Stomach (tissue), 4 donors: ENCODE results near the gene DBF4B.

Experiments used
- POLR2A ChIP-seq, 4 donors: fragments of 450-650 bp; IDR thresholded peaks; one replicate each; pipeline ENCODE4 v1.6.1; 2016; ENCODE audit warnings: antibody characterized with exemption in 4 of 4, control low read depth in 2 of 4, mild to moderate bottlenecking in 1 of 4, moderate library complexity in 1 of 4
- TF ChIP-seq, protein P1 (sequence below), 7 experiments: fragments of 450-650 bp in 4 of 7; fragments of 200-600 bp in 3 of 7; sonication (generic) in 3 of 7; IDR thresholded peaks; one replicate each; pipeline ENCODE4 v1.5.1; 2016 to 2019; ENCODE audit warnings: antibody characterized with exemption in 7 of 7, control low read depth in 2 of 7, mild to moderate bottlenecking in 1 of 7

DNA sequence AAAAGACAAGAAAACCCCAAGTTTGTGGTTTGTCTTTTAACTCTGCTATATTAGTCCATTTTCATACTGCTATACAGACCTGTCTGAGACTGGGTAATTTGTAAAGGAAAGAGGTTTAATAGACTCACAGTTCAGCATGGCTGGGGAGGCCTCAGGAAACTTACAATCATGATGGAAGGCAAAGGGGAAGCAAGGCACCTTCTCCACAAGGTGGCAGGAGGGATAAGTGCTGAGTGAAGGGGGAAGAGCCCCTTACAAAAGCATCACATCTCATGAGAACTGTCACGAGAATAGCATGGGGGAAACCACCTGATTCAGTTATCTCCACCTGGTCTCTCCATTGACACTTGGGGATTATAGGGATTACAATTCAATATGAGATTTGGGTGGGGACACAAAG lies 36.8 kb downstream of the DBF4B start:
- TF ChIP-seq, protein P1, sequence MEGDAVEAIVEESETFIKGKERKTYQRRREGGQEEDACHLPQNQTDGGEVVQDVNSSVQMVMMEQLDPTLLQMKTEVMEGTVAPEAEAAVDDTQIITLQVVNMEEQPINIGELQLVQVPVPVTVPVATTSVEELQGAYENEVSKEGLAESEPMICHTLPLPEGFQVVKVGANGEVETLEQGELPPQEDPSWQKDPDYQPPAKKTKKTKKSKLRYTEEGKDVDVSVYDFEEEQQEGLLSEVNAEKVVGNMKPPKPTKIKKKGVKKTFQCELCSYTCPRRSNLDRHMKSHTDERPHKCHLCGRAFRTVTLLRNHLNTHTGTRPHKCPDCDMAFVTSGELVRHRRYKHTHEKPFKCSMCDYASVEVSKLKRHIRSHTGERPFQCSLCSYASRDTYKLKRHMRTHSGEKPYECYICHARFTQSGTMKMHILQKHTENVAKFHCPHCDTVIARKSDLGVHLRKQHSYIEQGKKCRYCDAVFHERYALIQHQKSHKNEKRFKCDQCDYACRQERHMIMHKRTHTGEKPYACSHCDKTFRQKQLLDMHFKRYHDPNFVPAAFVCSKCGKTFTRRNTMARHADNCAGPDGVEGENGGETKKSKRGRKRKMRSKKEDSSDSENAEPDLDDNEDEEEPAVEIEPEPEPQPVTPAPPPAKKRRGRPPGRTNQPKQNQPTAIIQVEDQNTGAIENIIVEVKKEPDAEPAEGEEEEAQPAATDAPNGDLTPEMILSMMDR (IDR thresholded peaks at IDR 0.05), result no peak
- no peak for TF ChIP-seq POLR2A (IDR thresholded peaks at IDR 0.05)
